ENCODE results near the gene ATXN3L. TPM values are rescaled to one million over a fixed set of nuclear protein-coding genes. Genes with fewer than 3 reads are reported as not detected.

The ATXN3L gene
- total RNA-seq, 1 experiment from 2014 or later = not detected

DNA sequence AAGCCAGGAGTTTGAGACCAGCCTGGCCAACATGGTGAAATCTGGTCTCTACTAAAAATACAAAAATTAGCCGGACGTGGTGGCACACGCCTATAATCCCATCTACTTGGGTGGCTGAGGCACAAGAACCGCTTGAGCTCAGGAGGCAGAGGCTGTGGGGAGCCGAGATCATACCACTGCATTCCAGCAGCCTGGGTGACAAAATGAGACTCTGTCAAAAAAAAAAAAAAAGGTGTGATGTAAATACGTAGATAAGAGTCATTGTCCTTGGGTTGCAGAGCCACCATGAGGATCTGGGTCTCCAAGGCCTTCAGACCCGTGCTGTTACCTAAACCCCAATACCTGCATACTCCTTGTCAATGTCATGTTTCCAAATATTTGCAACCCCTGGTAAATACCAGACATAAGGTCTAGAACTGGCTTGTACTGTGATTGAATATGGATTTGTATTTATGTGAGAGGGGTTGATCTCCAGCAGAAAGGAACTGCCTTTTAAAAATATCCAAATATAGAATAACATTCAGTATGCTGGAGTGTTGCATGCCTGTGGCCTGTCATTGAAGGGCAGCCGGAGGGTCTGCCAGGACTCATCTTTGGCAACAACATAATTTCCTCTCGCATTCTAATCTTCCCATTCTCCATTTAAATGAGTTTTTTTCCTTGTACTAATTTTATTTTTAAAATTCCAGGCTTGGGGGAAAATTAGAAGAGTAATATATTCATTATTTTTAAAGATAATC, 40.4 kb downstream of the ATXN3L start:
- CTCF ChIA-PET = no interaction called here
- TF ChIP-seq, protein P1, sequence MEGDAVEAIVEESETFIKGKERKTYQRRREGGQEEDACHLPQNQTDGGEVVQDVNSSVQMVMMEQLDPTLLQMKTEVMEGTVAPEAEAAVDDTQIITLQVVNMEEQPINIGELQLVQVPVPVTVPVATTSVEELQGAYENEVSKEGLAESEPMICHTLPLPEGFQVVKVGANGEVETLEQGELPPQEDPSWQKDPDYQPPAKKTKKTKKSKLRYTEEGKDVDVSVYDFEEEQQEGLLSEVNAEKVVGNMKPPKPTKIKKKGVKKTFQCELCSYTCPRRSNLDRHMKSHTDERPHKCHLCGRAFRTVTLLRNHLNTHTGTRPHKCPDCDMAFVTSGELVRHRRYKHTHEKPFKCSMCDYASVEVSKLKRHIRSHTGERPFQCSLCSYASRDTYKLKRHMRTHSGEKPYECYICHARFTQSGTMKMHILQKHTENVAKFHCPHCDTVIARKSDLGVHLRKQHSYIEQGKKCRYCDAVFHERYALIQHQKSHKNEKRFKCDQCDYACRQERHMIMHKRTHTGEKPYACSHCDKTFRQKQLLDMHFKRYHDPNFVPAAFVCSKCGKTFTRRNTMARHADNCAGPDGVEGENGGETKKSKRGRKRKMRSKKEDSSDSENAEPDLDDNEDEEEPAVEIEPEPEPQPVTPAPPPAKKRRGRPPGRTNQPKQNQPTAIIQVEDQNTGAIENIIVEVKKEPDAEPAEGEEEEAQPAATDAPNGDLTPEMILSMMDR (IDR thresholded peaks at IDR 0.05; ENCODE audit: unreplicated experiment) = no peak
- no TSS peak for BruUV-seq (replicated peaks)
- Mint-ChIP-seq H3K36me3 (ENCODE audit: insufficient read depth, unreplicated experiment) (no peaks in the 10 kb centered on the region), H3K9me3 (ENCODE audit: low read depth, unreplicated experiment) (no peaks in the 10 kb centered on the region), H3K27ac (ENCODE audit: unreplicated experiment) (no peak overlapping the region), H3K4me3 (ENCODE audit: low read depth, unreplicated experiment) (no peak overlapping the region), H3K27me3 (ENCODE audit: unreplicated experiment) (no peaks in the 10 kb centered on the region), H3K4me1 (ENCODE audit: low read depth, unreplicated experiment) (peaks cover 19% of the 10 kb centered on the region)
- intact Hi-C loops (cut with micrococcal nuclease; ENCODE audit: unreplicated experiment) = loop anchor here (10.0 kb wide), 2 partner anchors 185 to 305 kb away; partner anchors contain the start of gene TMSB4X
- no peak for DNase-seq

DNA sequence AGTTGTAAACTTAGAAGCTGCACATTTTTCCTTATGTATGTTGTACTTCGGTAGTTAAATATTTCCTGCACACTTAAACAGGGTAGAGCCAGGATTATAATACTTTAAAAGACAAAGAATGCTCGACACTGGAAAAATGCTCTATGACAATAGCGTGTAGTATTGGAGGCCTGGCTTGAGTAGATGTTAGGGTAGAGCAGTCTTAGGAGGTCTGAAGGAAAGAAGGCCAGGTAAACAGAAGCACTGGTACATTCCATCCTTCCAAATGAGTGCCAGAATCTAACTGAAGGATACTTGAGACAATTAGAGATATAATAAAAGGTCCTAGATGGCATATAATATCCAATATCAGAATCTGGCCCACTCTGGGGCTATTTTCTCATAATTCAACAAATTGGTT, 42.3 kb downstream of the ATXN3L start:
- H3K27me3 Mint-ChIP-seq (ENCODE audit: unreplicated experiment) = no peaks in the 10 kb centered on the region
- no peak for DNase-seq
- no peaks in the 10 kb centered on the region for H3K36me3 Mint-ChIP-seq (ENCODE audit: insufficient read depth, unreplicated experiment)
- no peaks in the 10 kb centered on the region for H3K9me3 Mint-ChIP-seq (ENCODE audit: low read depth, unreplicated experiment)
- intact Hi-C loops (cut with micrococcal nuclease; ENCODE audit: unreplicated experiment) = no loop called here
- TF ChIP-seq, protein P1 (IDR thresholded peaks at IDR 0.05; ENCODE audit: unreplicated experiment) = no peak
- CTCF ChIA-PET = no interaction called here
- peaks cover 10% of the 10 kb centered on the region for H3K4me1 Mint-ChIP-seq (ENCODE audit: low read depth, unreplicated experiment)
- no peak overlapping the region for H3K4me3 Mint-ChIP-seq (ENCODE audit: low read depth, unreplicated experiment)
- H3K27ac Mint-ChIP-seq (ENCODE audit: unreplicated experiment) = no peak overlapping the region
- no TSS peak for BruUV-seq (replicated peaks)

DNA sequence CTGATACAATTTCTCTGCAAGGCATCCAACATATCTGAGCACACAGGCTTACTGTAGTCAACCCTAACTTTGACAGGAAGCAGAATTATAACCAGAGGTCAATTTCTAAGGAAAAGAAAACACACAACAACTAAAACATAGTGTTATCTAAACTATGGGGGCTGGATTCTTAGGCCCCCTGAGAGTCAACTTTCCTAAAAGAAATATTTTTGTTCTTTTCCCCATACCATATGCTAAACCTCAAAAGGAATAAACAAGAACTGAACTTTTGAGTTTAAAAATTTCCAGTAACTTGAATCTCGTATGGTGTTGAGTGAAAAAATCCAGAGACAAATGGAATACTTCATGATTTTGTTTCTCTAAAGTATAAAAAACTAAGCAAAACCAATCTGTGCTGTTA, 42.9 kb downstream of the ATXN3L start:
- no peaks in the 10 kb centered on the region for H3K9me3 Mint-ChIP-seq (ENCODE audit: low read depth, unreplicated experiment)
- no peak overlapping the region for H3K27ac Mint-ChIP-seq (ENCODE audit: unreplicated experiment)
- CTCF ChIA-PET = no interaction called here
- H3K4me3 Mint-ChIP-seq (ENCODE audit: low read depth, unreplicated experiment) = no peak overlapping the region
- H3K4me1 Mint-ChIP-seq (ENCODE audit: low read depth, unreplicated experiment) = peaks cover 10% of the 10 kb centered on the region
- TF ChIP-seq, protein P1 (IDR thresholded peaks at IDR 0.05; ENCODE audit: unreplicated experiment) = no peak
- intact Hi-C loops (cut with micrococcal nuclease; ENCODE audit: unreplicated experiment) = no loop called here
- H3K36me3 Mint-ChIP-seq (ENCODE audit: insufficient read depth, unreplicated experiment) = no peaks in the 10 kb centered on the region
- no peak for DNase-seq
- BruUV-seq (replicated peaks) = no TSS peak
- H3K27me3 Mint-ChIP-seq (ENCODE audit: unreplicated experiment) = no peaks in the 10 kb centered on the region

DNA sequence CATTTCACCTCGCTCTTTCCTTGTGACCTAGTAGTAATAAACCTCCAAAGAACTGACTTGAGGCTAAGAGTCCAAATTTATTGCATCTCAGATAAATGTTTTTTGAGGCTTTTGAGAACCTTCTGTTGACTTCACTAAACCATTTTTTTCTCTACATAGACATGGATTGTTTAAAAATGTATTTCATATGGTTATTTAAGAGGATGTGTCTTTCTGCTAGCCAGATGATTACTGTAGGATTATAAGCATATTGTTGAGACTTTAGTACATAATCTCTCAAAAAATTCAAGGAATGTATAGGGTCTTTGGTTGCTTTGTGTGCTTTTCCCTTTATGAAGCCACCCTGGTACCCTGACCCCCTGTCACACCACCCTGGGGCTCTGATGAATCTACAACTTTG, 44.8 kb downstream of the ATXN3L start:
- TF ChIP-seq, protein P1 (IDR thresholded peaks at IDR 0.05; ENCODE audit: unreplicated experiment) = no peak
- no peak overlapping the region for H3K4me3 Mint-ChIP-seq (ENCODE audit: low read depth, unreplicated experiment)
- no peaks in the 10 kb centered on the region for H3K27me3 Mint-ChIP-seq (ENCODE audit: unreplicated experiment)
- H3K36me3 Mint-ChIP-seq (ENCODE audit: insufficient read depth, unreplicated experiment) = no peaks in the 10 kb centered on the region
- H3K27ac Mint-ChIP-seq (ENCODE audit: unreplicated experiment) = no peak overlapping the region
- CTCF ChIA-PET = no interaction called here
- H3K4me1 Mint-ChIP-seq (ENCODE audit: low read depth, unreplicated experiment) = peaks cover 11% of the 10 kb centered on the region
- intact Hi-C loops (cut with micrococcal nuclease; ENCODE audit: unreplicated experiment) = no loop called here
- DNase-seq = no peak
- H3K9me3 Mint-ChIP-seq (ENCODE audit: low read depth, unreplicated experiment) = no peaks in the 10 kb centered on the region
- BruUV-seq (replicated peaks) = no TSS peak

Data from Calu3 (cell line).